Urothelium cell line (cell line): Measurements from ENCODE around the gene POFUT1.
A peak's percentile ranks its signal among the peaks of the same experiment; 100 is the strongest.
"Not testable (repeated sequence)": the region's sequence is repeated elsewhere in the genome, so short reads cannot be mapped to it uniquely, and the experiment has no call there.

Experiments
- DNase-seq: peaks from one replicate; pipeline ENCODE4 v3.0.0; 2011; ENCODE audit warnings: low spot score, mixed read lengths
- FAIRE-seq: peaks from 2 replicates; lab custom pipeline; 2011; peaks lifted over from hg19 to GRCh38; lab: Jason Lieb, UNC

POFUT1 gene

GRCh38 chr20:32207626-32208498 is at the start of gene POFUT1, which contains the start of gene PLAGL2:
TSS of gene POFUT1 (plus strand) at chr20:32207880. CDS start at chr20:32207942, 62 bp downstream.
TSS of gene PLAGL2 (minus strand) at chr20:32207743. CDS start at chr20:32202178, 5,565 bp downstream.
- no peak for FAIRE-seq
- DNase-seq: peak; percentile 100

DNA sequence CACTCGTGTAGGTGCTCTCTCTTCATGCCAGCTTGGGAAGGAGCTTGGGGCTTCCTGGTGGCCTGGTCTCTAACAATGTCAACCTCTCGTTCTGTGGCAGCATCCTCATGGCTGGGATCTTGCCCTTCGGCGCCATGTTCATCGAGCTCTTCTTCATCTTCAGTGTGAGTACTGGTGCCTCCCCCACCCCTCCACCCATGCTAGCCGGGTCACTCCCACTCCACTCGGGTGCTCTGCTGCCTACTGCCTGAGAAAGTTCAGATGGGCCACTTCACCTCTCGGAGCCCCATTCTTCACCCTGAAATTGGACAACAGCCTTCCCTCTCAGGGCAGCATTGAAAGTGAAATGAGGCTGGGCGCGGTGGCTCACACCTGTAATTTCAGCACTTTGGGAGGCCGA is 49.3 kb upstream of the POFUT1 start:
- no peak for FAIRE-seq
- DNase-seq: no peak

GRCh38 chr20:32158943-32159660 is 48.6 kb upstream of the POFUT1 start:
- FAIRE-seq (no peak), DNase-seq (no peak)

DNA sequence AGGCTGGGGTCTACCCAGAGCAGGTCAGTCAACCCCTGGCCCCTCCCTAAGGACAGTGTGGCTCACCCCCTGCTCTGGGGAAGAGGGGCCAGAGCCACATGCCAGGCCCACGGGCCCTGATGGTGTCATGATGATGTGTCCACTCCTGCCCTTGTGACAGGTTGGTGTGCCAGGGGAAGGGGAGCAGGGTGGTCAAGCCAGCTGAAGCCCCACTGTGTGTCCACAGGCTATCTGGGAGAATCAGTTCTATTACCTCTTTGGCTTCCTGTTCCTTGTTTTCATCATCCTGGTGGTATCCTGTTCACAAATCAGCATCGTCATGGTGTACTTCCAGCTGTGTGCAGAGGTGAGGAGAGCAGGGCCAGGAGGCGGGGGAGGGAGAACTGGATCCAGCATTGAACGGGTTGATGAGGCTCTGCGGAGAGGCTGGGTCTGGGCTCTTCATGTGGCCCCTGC is 47.9 kb upstream of the POFUT1 start:
- DNase-seq (no peak), FAIRE-seq (peak; percentile 86)

DNA sequence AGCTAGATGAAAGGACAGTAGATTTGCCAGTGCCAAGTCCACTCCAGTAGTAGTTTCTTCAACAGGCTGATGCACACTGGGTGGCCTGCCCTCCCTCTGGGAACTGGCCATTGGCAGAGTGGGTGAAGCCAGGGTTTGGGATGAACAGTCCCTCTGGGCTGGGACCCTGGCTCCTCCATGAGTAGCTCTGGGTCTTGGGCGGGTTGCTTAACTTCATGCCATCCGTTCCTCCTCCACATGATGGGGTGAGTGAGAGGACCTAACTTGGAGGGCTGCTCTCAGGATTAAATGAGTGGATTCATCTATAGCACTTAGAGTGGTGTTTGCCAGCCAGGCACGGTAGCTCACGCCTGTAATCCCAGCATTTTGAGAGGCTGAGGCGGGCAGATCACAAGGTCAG is 47.3 kb upstream of the POFUT1 start:
- DNase-seq (no peak), FAIRE-seq (no peak)

DNA sequence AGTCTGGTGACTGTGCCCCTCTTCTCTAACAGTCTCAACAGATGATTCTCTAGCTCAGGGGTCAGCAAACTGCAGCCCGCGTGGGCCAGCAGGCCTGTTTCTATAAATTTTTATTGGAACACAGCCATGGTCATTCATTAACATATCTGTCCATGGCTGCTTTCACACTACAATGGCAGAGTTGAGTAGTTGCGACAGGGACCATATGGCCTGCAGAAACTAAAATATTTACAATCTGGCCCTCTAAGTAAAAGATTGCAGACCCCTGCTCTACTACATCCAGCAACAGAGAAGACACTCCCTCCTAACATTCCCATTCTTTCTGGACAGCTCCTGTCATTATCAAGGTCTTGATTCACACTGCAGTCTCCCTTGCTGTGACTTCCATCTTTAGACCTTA is 45.3 kb upstream of the POFUT1 start:
- FAIRE-seq: no peak
- no peak for DNase-seq

DNA sequence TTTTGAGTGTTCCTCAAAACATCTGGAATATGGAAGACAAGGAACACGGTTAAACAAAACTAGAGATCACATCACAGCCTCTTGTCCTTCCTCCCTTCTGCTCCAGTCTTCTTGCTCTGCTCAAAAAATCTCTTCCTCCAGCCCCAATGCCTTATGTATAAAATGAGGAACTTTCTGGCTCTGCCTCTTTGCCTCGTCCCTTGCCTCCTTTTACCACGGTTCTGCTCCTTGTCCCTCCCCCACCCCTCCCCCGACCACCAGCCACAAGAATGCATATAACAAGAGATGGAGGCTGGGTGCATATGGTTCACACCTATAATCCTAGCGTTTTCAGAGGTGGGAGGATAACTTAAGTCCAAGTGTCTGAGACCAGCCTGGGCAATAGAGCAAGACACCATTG is 43.7 kb upstream of the POFUT1 start:
- DNase-seq (no peak), FAIRE-seq (no peak)

GRCh38 chr20:32164984-32165735 is 42.5 kb upstream of the POFUT1 start:
- DNase-seq (no peak), FAIRE-seq (no peak)

DNA sequence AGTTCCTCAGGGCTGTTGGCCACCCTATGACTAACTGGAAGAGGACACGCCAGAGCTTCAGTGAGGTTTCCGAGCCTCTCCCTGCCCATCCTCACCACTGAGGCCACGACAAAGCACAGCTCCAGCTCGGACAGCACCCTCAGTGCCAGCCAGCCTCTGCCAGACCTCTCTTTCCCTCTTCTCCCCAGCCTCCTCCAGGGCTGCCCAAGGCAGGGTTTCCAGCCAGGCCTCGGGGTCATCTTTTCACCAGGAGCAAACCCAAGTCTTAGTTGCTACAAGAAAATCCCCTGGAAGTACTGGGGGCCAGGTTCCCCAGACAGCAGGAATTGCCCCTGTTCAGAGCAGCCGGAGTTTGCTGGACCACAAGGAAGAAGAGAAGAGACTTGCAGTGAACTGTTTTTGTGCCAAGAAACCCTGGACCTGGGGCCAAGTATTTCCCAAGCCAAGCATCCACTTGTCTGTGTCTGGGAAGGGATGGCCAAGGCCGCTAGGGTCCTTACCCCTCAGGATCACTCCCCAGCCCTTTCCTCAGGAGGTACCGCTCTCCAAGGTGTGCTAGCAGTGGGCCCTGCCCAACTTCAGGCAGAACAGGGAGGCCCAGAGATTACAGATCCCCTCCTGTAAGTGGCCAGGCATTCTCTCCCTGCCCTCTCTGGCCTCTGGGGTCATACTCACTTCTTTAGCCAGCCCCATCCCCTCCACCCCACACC is 41.7 kb upstream of the POFUT1 start:
- FAIRE-seq: no peak

DNA sequence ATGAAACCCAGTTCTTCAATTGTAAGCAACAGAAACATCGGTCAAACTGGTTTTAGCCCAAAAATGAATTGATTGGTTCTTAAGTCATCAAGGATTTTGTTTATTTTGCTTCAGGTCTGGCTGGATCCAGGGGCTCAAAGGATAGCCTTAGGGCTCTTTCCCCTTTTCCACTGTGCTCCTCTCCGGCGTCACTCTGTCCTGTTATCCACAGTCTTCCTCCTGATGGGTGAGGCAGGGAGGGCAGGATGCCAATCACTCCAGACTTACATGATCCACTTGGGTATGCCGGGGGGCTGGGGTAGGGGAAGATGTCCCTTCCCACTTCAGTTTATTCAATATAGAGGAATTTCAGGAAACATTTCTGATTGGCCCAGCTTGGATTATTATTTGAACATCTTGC is 40.1 kb upstream of the POFUT1 start:
- no peak for FAIRE-seq
- no peak for DNase-seq

More for the DNA sequence above, 41.7 kb upstream of the POFUT1 start:
- no peak for DNase-seq

DNA sequence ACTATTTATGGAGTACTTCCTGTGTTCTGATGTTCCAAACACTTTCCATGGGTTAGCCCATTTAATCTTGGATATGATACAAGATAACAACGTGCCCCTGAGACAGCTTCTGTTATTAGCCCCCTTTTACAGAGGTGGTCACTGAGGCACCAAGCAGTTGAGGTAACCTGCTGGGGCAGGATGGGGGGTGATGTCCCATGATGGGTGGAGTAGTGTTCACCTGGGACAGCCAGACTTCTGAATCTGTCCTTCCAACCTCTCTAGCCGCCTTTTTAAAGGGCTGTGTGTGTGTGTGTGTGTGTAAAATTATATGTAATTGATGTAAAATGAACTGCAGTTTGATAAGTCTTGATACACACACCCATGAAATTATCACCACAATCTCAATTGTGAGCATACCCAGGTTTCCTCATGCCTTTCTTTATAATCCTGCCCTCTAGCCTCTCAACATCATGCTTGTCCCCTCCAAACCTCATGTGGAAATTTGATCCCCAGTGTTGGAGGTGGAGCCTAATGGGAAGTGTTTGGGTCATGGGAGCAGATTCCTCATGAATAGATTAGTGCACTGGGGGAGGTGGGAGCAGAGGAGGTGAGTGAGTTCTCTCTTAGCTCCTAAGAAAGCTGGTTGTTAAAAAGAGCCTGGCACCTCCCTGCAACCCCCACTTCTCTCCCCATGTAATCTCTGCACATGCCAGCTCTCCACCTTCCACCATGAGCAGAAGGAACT is 39.3 kb upstream of the POFUT1 start:
- FAIRE-seq (no peak), DNase-seq (no peak)

GRCh38 chr20:32177696-32178095 is 30.0 kb upstream of the POFUT1 start:
- not testable (repeated sequence) for FAIRE-seq

DNA sequence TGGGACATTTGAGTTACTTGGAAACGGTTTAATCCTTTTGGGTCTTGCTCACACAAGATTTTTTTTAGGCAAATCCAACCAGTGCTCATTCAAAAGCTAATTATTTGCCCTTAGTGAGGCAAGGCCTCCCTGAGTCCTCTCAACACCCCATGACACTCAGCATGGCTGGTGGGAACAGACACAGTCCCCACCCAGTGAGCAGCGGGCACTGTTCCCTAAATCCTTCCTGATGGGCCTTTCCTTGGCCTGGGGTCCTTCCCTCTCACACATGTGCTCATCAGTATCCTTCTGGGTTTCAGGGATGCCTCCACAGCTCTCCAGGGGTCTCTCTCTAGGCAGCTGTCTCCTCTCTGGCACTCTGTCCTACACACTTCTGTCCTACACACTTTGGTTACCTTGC is 28.2 kb upstream of the POFUT1 start:
- DNase-seq (no peak), FAIRE-seq (no peak)

More at GRCh38 chr20:32177696-32178095, 30.0 kb upstream of the POFUT1 start:
- not testable (repeated sequence) for DNase-seq

GRCh38 chr20:32179934-32180333 is 27.7 kb upstream of the POFUT1 start:
- DNase-seq: no peak
- no peak for FAIRE-seq

GRCh38 chr20:32181606-32182005 is 26.1 kb upstream of the POFUT1 start:
- FAIRE-seq: no peak
- DNase-seq: no peak

- FAIRE-seq: no peak
- DNase-seq: no peak
These were observed 23.6 kb upstream of the POFUT1 start for GRCh38 chr20:32183947-32184635.

GRCh38 chr20:32184961-32185603 is 22.6 kb upstream of the POFUT1 start:
- FAIRE-seq (no peak), DNase-seq (no peak)

GRCh38 chr20:32186506-32186905 is 21.2 kb upstream of the POFUT1 start:
- DNase-seq: no peak
- no peak for FAIRE-seq
